ENCODE results near the gene MSH6. TPM values are rescaled to one million over a fixed set of nuclear protein-coding genes. Genes with fewer than 3 reads are reported as not detected.
A peak's percentile ranks its signal among the peaks of the same experiment; 100 is the strongest.

MSH6 gene
- total and polyA plus RNA-seq, 9 of the 15 experiments (the other 6 are each of a cell fraction or from before 2014, with no cell fraction given), result 15.3 to 147 (median 80.5) TPM

DNA sequence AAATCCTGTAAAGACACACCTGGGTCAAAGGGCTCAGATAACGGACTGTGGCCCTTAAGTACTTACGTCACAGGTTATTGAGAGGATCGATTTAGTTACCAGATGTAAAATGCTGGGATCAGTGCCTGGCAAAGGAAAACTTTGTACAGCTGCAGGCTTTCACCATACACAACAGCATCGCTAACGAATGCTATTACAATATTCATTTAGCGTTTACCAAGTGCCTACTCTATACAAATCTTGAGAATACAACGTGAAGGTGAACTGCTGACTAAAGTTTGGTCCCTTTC is 619 bp upstream of the MSH6 start (continued):
- TF ChIP-seq, protein P1, sequence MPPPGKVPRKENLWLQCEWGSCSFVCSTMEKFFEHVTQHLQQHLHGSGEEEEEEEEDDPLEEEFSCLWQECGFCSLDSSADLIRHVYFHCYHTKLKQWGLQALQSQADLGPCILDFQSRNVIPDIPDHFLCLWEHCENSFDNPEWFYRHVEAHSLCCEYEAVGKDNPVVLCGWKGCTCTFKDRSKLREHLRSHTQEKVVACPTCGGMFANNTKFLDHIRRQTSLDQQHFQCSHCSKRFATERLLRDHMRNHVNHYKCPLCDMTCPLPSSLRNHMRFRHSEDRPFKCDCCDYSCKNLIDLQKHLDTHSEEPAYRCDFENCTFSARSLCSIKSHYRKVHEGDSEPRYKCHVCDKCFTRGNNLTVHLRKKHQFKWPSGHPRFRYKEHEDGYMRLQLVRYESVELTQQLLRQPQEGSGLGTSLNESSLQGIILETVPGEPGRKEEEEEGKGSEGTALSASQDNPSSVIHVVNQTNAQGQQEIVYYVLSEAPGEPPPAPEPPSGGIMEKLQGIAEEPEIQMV (tag; conservative IDR thresholded peaks at IDR 0.05; ENCODE audit: low read depth), result no peak
- TF ChIP-seq, protein P2, sequence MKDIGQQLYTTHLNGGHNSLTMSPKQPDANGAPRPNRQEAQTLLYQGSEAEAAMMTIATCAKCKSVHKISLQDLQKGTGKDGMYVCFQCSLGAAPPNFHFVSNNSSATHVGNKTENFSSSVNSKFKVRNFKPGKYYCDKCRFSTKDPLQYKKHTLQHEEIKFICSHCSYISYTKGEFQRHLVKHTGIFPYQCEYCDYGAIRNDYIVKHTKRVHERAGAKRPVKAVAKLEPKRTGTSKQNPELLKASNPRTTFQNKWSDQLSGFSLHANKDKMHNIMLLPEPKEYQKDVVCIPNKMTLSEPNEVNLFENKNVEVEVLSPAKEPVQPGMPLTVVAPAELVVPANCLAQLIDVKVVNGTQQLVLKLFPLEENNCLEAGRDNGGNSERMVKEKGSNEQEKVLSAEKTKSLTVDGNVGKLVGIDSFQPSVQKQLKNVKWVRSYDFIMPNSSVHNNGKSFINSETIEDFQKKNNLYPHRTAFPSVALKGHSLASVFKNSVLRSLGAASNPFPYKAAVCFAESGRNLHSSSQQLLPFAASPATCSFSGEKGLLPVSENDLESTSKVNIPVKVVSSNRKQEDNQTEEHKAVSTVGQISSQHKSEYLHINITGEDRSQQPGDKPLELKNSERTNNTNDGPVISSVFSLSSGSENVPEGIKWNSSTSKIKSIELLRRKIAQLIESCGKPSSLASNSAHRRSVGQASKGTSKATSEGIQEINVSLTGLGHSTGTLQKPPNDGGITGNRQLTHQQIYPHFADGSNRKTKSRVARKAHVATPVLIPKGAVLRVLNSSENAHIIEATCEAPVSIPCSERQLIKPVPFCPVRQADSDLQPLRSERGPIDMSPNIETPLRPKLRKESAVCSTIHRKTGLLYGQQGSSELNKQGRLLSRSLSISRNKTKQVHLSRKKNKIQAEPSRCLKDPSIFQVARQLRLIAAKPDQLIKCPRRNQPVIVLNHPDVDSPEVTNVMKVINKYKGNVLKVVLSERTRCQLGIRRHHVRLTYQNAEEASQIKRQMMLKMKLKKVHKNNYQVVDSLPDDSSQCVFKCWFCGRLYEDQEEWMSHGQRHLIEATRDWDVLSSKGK (CRISPR knock-in tag; IDR thresholded peaks at IDR 0.05), result no peak
- TF ChIP-seq, protein P3, sequence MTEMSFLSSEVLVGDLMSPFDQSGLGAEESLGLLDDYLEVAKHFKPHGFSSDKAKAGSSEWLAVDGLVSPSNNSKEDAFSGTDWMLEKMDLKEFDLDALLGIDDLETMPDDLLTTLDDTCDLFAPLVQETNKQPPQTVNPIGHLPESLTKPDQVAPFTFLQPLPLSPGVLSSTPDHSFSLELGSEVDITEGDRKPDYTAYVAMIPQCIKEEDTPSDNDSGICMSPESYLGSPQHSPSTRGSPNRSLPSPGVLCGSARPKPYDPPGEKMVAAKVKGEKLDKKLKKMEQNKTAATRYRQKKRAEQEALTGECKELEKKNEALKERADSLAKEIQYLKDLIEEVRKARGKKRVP (CRISPR knock-in tag; IDR thresholded peaks at IDR 0.05), result no peak
- TF ChIP-seq RUNX1 (IDR thresholded peaks at IDR 0.05; ENCODE audit: low read depth) (no peak), ELF1 (tag; IDR thresholded peaks at IDR 0.05) (no peak), SUPT5H (IDR thresholded peaks at IDR 0.05) (no peak), MYNN (IDR thresholded peaks at IDR 0.05) (no peak), MYNN (CRISPR knock-in tag; IDR thresholded peaks at IDR 0.05) (no peak), DPF2 (IDR thresholded peaks at IDR 0.05) (peak; percentile 18; the same call in 1 of the 2 replicates), SP2 (IDR thresholded peaks at IDR 0.05; ENCODE audit: extremely low read depth, low read depth, low read length, poor library complexity, severe bottlenecking) (no peak), ZNF354B (CRISPR knock-in tag; IDR thresholded peaks at IDR 0.05) (no peak), HSF4 (CRISPR knock-in tag; IDR thresholded peaks at IDR 0.05; ENCODE audit: borderline replicate concordance) (no peak), ZNF224 (CRISPR knock-in tag; IDR thresholded peaks at IDR 0.05) (no peak), JUN (IDR thresholded peaks at IDR 0.05; ENCODE audit: borderline replicate concordance, low read depth, low read length) (no peak), JUN (CRISPR knock-in tag; IDR thresholded peaks at IDR 0.05; ENCODE audit: borderline replicate concordance) (no peak), COPS2 (conservative IDR thresholded peaks at IDR 0.05) (no peak), HCFC1 (IDR thresholded peaks at IDR 0.05; ENCODE audit: low read depth, low read length) (no peak)
- TF ChIP-seq, protein P4, sequence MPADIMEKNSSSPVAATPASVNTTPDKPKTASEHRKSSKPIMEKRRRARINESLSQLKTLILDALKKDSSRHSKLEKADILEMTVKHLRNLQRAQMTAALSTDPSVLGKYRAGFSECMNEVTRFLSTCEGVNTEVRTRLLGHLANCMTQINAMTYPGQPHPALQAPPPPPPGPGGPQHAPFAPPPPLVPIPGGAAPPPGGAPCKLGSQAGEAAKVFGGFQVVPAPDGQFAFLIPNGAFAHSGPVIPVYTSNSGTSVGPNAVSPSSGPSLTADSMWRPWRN (IDR thresholded peaks at IDR 0.05; ENCODE audit: low read depth), result no peak
- TF ChIP-seq, protein P5, sequence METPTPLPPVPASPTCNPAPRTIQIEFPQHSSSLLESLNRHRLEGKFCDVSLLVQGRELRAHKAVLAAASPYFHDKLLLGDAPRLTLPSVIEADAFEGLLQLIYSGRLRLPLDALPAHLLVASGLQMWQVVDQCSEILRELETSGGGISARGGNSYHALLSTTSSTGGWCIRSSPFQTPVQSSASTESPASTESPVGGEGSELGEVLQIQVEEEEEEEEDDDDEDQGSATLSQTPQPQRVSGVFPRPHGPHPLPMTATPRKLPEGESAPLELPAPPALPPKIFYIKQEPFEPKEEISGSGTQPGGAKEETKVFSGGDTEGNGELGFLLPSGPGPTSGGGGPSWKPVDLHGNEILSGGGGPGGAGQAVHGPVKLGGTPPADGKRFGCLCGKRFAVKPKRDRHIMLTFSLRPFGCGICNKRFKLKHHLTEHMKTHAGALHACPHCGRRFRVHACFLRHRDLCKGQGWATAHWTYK (CRISPR knock-in tag; IDR thresholded peaks at IDR 0.05), result no peak
- TF ChIP-seq, protein P6, sequence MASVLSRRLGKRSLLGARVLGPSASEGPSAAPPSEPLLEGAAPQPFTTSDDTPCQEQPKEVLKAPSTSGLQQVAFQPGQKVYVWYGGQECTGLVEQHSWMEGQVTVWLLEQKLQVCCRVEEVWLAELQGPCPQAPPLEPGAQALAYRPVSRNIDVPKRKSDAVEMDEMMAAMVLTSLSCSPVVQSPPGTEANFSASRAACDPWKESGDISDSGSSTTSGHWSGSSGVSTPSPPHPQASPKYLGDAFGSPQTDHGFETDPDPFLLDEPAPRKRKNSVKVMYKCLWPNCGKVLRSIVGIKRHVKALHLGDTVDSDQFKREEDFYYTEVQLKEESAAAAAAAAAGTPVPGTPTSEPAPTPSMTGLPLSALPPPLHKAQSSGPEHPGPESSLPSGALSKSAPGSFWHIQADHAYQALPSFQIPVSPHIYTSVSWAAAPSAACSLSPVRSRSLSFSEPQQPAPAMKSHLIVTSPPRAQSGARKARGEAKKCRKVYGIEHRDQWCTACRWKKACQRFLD (CRISPR knock-in tag; IDR thresholded peaks at IDR 0.05), result 0 out of 2 replicates have a peak, but pooled peaks have one; percentile 47
- TF ChIP-seq, protein P7, sequence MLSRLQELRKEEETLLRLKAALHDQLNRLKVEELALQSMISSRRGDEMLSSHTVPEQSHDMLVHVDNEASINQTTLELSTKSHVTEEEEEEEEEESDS (CRISPR knock-in tag; IDR thresholded peaks at IDR 0.05), result no peak
